GM12872 (cell line): ENCODE measurements around the gene LRRC23.

ENCODE experiments used
- CTCF ChIP-seq: IDR thresholded peaks from 3 replicates; pipeline ENCODE4 v1.5.1; 2011; ENCODE audit warnings: low read depth, mild to moderate bottlenecking, low read length, moderate library complexity; ENCODE audit not compliant: insufficient read depth

Gene LRRC23

GRCh38 chr12:6961695-6962284 is 57.2 kb downstream of the LRRC23 start:
- TF ChIP-seq CTCF: peak; percentile 56; the same call in 2 of the 3 replicates

- TF ChIP-seq CTCF: no peak
These were observed 57.8 kb downstream of the LRRC23 start for GRCh38 chr12:6962285-6963015.

GRCh38 chr12:6963016-6963731 is 58.6 kb downstream of the LRRC23 start:
- TF ChIP-seq CTCF: no peak
